GM23338 (cell line): ENCODE data around the gene FBXW12. TPM values are rescaled to one million over a fixed set of nuclear protein-coding genes. Genes with fewer than 3 reads are reported as not detected.

Source experiments
- ATAC-seq: fragments of 200-7000 bp; cut with Tn5 transposase; 3 replicates; pipeline ENCODE4 v1.9.1; 2020
- DNase-seq: peaks from one replicate; pipeline ENCODE4 v3.0.0-alpha.2; 2015; ENCODE audit warnings: low spot score
- H2AFZ ChIP-seq: fragments of 200-600 bp; sonication (generic); 2 replicates; pipeline ENCODE4 v1.8.0; 2016; ENCODE audit warnings: antibody characterized with exemption, mild to moderate bottlenecking, moderate library complexity
- H3F3A ChIP-seq: fragments of 200-600 bp; sonication (generic); replicated peaks from 2 replicates; pipeline ENCODE4 v1.8.0; 2017; ENCODE audit warnings: antibody characterized with exemption, mixed run types, low read depth
- H3K27ac ChIP-seq: fragments of 200-600 bp; sonication (generic); 2 replicates; pipeline ENCODE4 v1.6.1; 2016; ENCODE audit warnings: low read depth
- H3K27me3 ChIP-seq: fragments of 200-600 bp; sonication (generic); 2 replicates; pipeline ENCODE4 v1.8.0; 2016; ENCODE audit warnings: mild to moderate bottlenecking, mixed run types, moderate library complexity; ENCODE audit not compliant: insufficient read depth
- H3K36me3 ChIP-seq: fragments of 200-600 bp; sonication (generic); 2 replicates; pipeline ENCODE4 v1.8.0; 2016; ENCODE audit warnings: mild to moderate bottlenecking; ENCODE audit not compliant: insufficient read depth
- H3K4me1 ChIP-seq: fragments of 200-600 bp; sonication (generic); 2 replicates; pipeline ENCODE4 v1.8.0; 2016; ENCODE audit warnings: mild to moderate bottlenecking, moderate library complexity; ENCODE audit not compliant: insufficient read depth
- H3K4me2 ChIP-seq: fragments of 200-600 bp; sonication (generic); 2 replicates; pipeline ENCODE4 v1.7.1; 2017; ENCODE audit warnings: mixed run types
- H3K4me3 ChIP-seq: fragments of 200-600 bp; sonication (generic); 2 replicates; pipeline ENCODE4 v1.6.1; 2016; ENCODE audit warnings: mixed run types
- H3K79me2 ChIP-seq: fragments of 200-600 bp; sonication (generic); replicated peaks from 2 replicates; pipeline ENCODE4 v1.8.0; 2017; ENCODE audit warnings: mild to moderate bottlenecking; ENCODE audit not compliant: insufficient read depth
- H3K9me2 ChIP-seq: fragments of 200-600 bp; sonication (generic); 2 replicates; pipeline ENCODE4 v1.8.0; 2017; ENCODE audit not compliant: insufficient read depth
- H4K20me1 ChIP-seq: fragments of 200-600 bp; sonication (generic); replicated peaks from 2 replicates; pipeline ENCODE4 v1.8.0; 2017; ENCODE audit warnings: mild to moderate bottlenecking; ENCODE audit not compliant: insufficient read depth
- H3K27ac Mint-ChIP-seq: 2 replicates; pipeline ENCODE4 v1.8.0; 2020; ENCODE audit warnings: inconsistent platforms, mild to moderate bottlenecking, moderate library complexity, mixed read lengths
- H3K27me3 Mint-ChIP-seq: 3 replicates; pipeline ENCODE4 v1.8.0; 2022; ENCODE audit warnings: low read depth, mild to moderate bottlenecking, moderate library complexity, mixed read lengths, inconsistent platforms; ENCODE audit not compliant: insufficient read depth, poor library complexity
- H3K36me3 Mint-ChIP-seq: 3 replicates; pipeline ENCODE4 v1.8.0; 2021; ENCODE audit warnings: low read depth, mild to moderate bottlenecking, inconsistent platforms, moderate library complexity, mixed read lengths
- H3K4me1 Mint-ChIP-seq: 3 replicates; pipeline ENCODE4 v1.8.0; 2020; ENCODE audit warnings: mild to moderate bottlenecking, inconsistent platforms, mixed read lengths
- H3K4me3 Mint-ChIP-seq: 3 replicates; pipeline ENCODE4 v1.8.0; 2021; ENCODE audit warnings: moderate library complexity, mild to moderate bottlenecking, inconsistent platforms, mixed read lengths
- H3K9me3 Mint-ChIP-seq: 3 replicates; pipeline ENCODE4 v1.8.0; 2020; ENCODE audit warnings: moderate library complexity, mild to moderate bottlenecking, inconsistent platforms, mixed read lengths
- EZH2 ChIP-seq: fragments of 200-600 bp; sonication (generic); IDR thresholded peaks from one replicate; pipeline ENCODE4 v1.8.0; 2017; ENCODE audit warnings: antibody characterized with exemption, mild to moderate bottlenecking, low read depth; ENCODE audit not compliant: unreplicated experiment
- EZH2phosphoT487 ChIP-seq: fragments of 200-600 bp; sonication (generic); IDR thresholded peaks from one replicate; pipeline ENCODE4 v1.8.1; 2018; ENCODE audit warnings: antibody characterized with exemption; ENCODE audit not compliant: unreplicated experiment
- JUNB ChIP-seq: IDR thresholded peaks from one replicate; pipeline ENCODE4 v1.6.1; 2016; ENCODE audit warnings: antibody characterized with exemption; ENCODE audit not compliant: unreplicated experiment
- NANOG ChIP-seq: IDR thresholded peaks from 2 replicates; pipeline ENCODE4 v1.6.1; 2016; ENCODE audit warnings: antibody characterized with exemption, borderline replicate concordance
- POLR2AphosphoS5 ChIP-seq: IDR thresholded peaks from 2 replicates; pipeline ENCODE4 v1.6.1; 2016; ENCODE audit warnings: antibody characterized with exemption, low read depth
- STAT1 ChIP-seq: IDR thresholded peaks from one replicate; pipeline ENCODE4 v1.6.1; 2016; ENCODE audit warnings: antibody characterized with exemption; ENCODE audit not compliant: unreplicated experiment
- ZNF114 ChIP-seq: fragments of 250-450 bp; sonication (Bioruptor Pico); IDR thresholded peaks from 2 replicates; pipeline ENCODE4 v1.5.0; 2020; ENCODE audit warnings: mild to moderate bottlenecking, moderate library complexity
- ZNF331 ChIP-seq: fragments of 250-450 bp; sonication (Bioruptor Pico); IDR thresholded peaks from 2 replicates; pipeline ENCODE4 v1.5.0; 2020; ENCODE audit warnings: low read depth, mild to moderate bottlenecking, moderate library complexity
- polyA plus RNA-seq: library from polyadenylated mRNA; unstranded; fragments of >200 nt; fragmentation: Nextera tagmentation; extraction: Ambion mirVana; gene quantifications from 2 replicates; pipeline ENCODE4 v1.2.1, GENCODE V29; 2016
- total RNA-seq: library from RNA; depleted of rRNA; stranded (reverse); fragments of >200 nt; shearing (Covaris generic); gene quantifications from 2 replicates; pipeline ENCODE4 v1.2.3, GENCODE V29; 2014
- TF ChIP-seq, protein P1 (sequence below), 2 experiments: fragments of 200-600 bp in 1 of 2; sonication (generic) in 1 of 2; conservative IDR thresholded peaks; 2 replicates each; pipeline versions ENCODE4 v1.5.1 to v1.6.1; 2016 to 2017; ENCODE audit warnings: antibody characterized with exemption in 2 of 2, low read depth in 2 of 2, mild to moderate bottlenecking in 2 of 2, moderate library complexity in 1 of 2
- TF ChIP-seq, protein P2 (sequence below): IDR thresholded peaks from 2 replicates; pipeline ENCODE4 v1.6.1; 2016; ENCODE audit warnings: antibody characterized with exemption
- TF ChIP-seq, protein P3 (sequence below): IDR thresholded peaks from one replicate; pipeline ENCODE4 v1.6.1; 2018; ENCODE audit warnings: antibody characterized with exemption; ENCODE audit not compliant: unreplicated experiment

Gene FBXW12
- total and polyA plus RNA-seq, 2 experiments from 2014 or later, result 0.73 TPM; not detected in 1

DNA sequence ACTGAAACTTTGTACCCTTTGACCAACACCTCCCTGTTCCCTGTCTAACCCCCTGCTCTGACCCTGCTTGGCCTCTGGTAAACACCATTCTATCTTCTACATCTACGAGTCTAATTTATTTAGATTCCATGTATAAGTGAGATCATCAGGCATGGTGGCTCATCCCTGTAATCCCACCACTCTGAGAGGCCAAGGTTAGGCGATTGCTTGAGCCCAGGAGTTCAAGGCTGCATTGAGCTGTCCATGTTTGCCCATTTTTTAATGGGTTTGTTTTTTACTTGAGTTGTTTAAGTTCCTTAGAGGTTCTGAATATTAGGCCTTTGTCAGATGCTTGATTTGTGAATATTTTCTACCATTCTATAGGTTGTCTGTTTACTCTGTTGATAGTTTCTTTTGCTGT, 16.9 kb downstream of the FBXW12 start:
- H3K27me3 ChIP-seq, result no peaks in the 10 kb centered on the region
- H3K79me2 ChIP-seq, result no peaks in the 10 kb centered on the region
- H4K20me1 ChIP-seq, result no peaks in the 10 kb centered on the region
- H3F3A ChIP-seq, result no peaks in the 10 kb centered on the region
- Mint-ChIP-seq H3K9me3 (no peaks in the 10 kb centered on the region; the same call in 2 of the 3 replicates), H3K4me3 (no peak overlapping the region), H3K27me3 (peaks cover 5% of the 10 kb centered on the region), H3K36me3 (no peaks in the 10 kb centered on the region), H3K27ac (no peak overlapping the region), H3K4me1 (no peaks in the 10 kb centered on the region)
- no peak for TF ChIP-seq ZNF114 (CRISPR knock-in tag)
- TF ChIP-seq ZNF331, result no peak
- no peak for TF ChIP-seq EZH2phosphoT487
- TF ChIP-seq, protein P1, sequence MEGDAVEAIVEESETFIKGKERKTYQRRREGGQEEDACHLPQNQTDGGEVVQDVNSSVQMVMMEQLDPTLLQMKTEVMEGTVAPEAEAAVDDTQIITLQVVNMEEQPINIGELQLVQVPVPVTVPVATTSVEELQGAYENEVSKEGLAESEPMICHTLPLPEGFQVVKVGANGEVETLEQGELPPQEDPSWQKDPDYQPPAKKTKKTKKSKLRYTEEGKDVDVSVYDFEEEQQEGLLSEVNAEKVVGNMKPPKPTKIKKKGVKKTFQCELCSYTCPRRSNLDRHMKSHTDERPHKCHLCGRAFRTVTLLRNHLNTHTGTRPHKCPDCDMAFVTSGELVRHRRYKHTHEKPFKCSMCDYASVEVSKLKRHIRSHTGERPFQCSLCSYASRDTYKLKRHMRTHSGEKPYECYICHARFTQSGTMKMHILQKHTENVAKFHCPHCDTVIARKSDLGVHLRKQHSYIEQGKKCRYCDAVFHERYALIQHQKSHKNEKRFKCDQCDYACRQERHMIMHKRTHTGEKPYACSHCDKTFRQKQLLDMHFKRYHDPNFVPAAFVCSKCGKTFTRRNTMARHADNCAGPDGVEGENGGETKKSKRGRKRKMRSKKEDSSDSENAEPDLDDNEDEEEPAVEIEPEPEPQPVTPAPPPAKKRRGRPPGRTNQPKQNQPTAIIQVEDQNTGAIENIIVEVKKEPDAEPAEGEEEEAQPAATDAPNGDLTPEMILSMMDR (conservative IDR thresholded peaks at IDR 0.05; ENCODE audit: low read depth in 2 of 2), result no peak
- TF ChIP-seq, protein P2, sequence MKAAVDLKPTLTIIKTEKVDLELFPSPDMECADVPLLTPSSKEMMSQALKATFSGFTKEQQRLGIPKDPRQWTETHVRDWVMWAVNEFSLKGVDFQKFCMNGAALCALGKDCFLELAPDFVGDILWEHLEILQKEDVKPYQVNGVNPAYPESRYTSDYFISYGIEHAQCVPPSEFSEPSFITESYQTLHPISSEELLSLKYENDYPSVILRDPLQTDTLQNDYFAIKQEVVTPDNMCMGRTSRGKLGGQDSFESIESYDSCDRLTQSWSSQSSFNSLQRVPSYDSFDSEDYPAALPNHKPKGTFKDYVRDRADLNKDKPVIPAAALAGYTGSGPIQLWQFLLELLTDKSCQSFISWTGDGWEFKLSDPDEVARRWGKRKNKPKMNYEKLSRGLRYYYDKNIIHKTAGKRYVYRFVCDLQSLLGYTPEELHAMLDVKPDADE, result no peak
- TF ChIP-seq EZH2, result no peak
- TF ChIP-seq, protein P3, sequence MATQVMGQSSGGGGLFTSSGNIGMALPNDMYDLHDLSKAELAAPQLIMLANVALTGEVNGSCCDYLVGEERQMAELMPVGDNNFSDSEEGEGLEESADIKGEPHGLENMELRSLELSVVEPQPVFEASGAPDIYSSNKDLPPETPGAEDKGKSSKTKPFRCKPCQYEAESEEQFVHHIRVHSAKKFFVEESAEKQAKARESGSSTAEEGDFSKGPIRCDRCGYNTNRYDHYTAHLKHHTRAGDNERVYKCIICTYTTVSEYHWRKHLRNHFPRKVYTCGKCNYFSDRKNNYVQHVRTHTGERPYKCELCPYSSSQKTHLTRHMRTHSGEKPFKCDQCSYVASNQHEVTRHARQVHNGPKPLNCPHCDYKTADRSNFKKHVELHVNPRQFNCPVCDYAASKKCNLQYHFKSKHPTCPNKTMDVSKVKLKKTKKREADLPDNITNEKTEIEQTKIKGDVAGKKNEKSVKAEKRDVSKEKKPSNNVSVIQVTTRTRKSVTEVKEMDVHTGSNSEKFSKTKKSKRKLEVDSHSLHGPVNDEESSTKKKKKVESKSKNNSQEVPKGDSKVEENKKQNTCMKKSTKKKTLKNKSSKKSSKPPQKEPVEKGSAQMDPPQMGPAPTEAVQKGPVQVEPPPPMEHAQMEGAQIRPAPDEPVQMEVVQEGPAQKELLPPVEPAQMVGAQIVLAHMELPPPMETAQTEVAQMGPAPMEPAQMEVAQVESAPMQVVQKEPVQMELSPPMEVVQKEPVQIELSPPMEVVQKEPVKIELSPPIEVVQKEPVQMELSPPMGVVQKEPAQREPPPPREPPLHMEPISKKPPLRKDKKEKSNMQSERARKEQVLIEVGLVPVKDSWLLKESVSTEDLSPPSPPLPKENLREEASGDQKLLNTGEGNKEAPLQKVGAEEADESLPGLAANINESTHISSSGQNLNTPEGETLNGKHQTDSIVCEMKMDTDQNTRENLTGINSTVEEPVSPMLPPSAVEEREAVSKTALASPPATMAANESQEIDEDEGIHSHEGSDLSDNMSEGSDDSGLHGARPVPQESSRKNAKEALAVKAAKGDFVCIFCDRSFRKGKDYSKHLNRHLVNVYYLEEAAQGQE, result no peak
- TF ChIP-seq NANOG, result no peak
- no peak for TF ChIP-seq POLR2AphosphoS5
- TF ChIP-seq STAT1, result no peak
- TF ChIP-seq JUNB, result no peak
- no peak overlapping the region for H3K4me3 ChIP-seq
- H3K27ac ChIP-seq, result no peak overlapping the region
- no peak for DNase-seq
- no peaks in the 10 kb centered on the region for H3K9me2 ChIP-seq
- H2AFZ ChIP-seq, result no peak overlapping the region
- H3K4me2 ChIP-seq, result no peak overlapping the region
- no peaks in the 10 kb centered on the region for H3K4me1 ChIP-seq
- H3K36me3 ChIP-seq, result no peaks in the 10 kb centered on the region
- ATAC-seq, result no peak
